HG03432 (cell line): ENCODE measurements around the gene OGFOD3.
A peak's percentile ranks its signal among the peaks of the same experiment; 100 is the strongest.

Experiments used
- ATAC-seq: cut with Tn5 transposase; IDR thresholded peaks from one replicate; pipeline ENCODE4 v1.9.1; 2021; ENCODE audit warnings: mild to moderate bottlenecking, moderate library complexity; ENCODE audit not compliant: unreplicated experiment

Gene OGFOD3

DNA sequence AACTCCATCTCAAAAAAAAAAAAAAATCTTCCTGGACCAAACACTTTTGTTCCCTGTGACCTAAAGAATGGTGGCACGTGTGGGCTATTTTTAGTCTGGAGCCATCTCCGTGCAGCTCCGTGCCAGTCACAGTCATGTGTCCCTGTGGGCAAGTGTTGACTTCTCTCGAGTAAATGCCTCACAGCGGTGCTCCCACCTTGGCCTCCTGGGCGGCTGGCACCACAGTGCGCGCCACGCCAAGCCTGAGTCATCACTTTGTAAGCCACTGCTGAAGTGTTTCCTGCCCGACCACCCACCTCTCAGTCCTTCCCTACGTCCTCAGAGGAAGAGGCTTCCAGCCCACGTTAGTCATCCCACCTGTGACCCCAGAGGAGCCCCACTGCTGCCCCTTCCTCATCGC, 11.1 kb downstream of the OGFOD3 start:
- no peak for ATAC-seq

DNA sequence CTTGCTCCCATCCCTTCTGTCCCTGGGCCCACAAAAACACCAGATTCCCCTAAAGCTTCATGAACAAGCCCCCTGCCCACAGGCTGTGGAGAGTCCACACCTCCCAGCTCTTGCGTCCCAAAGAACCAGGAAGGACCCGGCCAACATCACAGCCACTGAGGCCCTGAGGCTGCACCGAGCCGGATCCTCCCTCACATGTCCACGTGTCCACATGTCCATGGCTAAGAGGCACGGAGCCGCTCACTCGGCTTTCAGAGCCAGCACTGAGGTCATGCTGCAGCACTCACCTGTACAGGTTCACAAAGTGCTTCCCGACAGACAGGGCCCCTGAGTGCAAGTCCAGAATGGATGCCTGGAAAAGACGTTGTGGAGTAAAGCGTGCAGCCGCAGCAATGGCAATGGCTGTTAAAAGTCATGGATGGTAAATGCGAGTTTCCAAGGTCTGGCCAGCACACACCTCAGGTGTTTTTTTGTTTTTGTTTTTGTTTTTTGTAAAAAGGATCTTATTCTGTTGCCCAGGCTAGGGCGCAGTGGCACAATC, 12.2 kb downstream of the OGFOD3 start:
- no peak for ATAC-seq

DNA sequence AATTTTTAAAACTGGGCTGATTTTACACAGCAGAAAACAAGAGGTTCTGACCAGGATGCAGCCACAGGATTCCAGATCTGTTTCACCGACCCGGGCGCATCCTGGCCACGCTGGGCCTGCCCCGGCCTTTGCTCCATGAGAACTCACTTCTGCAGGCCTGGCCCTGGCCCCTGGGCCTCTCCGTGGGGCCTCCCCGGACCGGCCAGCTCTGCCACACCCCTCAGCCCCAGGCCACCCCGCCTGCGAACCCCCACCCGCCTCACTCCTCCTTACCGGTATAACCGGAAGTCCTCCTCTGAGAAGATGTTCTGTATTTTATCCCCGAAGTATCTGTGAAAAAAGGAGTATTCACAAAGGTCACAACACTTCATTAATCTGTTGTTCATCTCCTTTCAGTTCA, 13.3 kb downstream of the OGFOD3 start:
- no peak for ATAC-seq

DNA sequence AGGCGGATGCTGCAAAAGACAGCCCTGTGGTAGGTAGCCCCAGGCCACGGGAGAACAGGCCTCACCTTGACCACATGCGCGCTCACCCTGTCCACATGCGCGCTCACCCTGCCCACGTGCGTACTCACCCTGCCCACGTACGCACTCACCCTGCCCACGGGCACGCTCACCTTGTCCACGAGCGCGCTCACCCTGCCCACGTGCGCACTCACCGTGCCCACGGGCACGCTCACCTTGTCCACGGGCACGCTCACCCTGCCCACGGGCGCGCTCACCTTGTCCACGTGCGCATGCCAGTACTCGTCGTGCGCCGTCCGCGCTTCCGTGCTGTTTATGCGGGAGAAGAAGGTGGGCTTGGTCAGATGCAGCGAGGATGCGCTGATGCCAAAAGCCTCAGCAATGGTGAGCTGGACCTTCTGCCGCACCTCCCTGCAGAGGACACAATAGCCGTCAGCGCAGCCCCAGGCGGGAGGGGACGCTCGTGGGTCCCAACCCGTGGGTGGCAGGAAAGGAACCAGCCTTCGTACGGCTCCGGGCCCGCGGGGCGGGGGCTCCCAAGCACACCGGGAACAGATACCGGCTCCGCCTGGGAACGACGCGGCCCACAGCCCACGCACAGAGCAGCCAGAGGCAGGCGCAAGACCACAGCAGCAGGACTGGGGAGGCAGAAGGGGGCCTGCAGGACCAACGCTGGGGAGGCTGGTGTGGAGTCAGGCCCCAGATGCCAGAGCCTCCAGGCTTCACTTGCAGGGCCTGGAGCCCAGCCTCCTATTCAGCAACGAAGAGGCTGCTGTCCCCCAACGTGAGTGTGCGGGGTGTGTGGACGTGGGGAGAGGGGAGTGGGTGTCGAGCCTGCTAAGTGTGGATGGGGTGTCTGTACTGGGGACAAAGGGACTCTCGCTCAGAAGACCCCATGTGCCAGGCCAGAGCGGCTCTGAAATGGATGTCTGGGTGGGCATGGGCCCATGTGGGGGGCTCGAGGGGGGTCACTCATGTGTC, 14.4 kb downstream of the OGFOD3 start:
- no peak for ATAC-seq

DNA sequence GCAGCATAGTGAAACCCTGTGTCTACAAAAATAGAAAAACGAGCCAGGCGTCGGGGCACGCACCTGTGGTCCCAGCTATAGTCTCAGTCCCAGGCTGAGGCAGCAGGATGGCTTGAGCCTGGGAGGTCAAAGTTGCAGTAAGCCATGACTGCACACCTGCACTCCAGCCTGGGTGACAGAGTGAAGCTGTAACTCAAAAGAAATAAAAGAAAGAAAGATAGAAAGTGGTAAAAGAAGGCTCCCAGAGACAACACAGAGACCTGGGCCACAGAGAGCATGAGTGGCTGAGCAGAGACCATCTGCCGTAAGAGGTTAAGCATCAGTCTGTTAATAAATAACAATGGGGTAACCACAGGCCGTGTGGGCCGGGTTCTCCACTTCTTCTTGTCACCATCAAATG, 15.5 kb downstream of the OGFOD3 start:
- peak; percentile 66 for ATAC-seq

DNA sequence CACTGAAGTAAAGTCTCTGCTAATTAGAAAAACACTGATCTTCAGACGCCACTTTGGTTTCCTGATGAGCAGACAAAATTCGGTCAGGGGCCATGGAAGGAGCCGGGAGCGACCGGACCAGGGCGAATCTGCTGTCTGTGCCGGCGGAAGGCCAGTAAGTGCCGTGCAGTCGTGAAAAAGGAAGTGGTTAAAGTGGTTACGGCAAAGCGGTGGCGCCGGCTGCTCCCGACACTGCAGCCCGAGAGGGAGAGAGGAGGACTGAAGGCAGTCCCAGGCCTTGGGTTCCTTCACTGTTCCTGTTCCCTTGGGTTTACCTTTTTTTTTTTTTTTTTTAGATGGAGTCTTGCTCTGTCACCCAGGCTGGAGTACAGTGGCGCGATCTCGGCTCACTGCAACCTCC, 17.6 kb downstream of the OGFOD3 start:
- no peak for ATAC-seq

DNA sequence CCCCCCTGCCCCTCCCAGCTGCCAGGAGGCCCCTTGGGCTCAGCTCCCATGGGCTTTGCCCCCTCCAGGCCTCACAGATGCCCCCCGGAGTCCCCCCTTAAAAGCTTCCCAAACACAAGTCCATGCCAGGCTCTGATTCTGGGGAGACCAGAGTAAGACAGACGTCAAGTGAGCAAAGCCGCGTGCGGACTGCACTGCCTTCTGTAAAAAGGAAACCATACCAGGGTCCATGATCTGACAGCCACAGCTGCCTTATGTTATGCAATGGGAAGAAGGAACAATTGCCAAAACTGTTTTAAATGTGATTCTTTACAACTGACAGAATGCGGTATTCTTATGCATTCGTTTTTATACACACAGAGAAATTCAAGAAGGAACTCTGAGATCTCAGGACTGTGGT, 18.2 kb downstream of the OGFOD3 start:
- no peak for ATAC-seq

DNA sequence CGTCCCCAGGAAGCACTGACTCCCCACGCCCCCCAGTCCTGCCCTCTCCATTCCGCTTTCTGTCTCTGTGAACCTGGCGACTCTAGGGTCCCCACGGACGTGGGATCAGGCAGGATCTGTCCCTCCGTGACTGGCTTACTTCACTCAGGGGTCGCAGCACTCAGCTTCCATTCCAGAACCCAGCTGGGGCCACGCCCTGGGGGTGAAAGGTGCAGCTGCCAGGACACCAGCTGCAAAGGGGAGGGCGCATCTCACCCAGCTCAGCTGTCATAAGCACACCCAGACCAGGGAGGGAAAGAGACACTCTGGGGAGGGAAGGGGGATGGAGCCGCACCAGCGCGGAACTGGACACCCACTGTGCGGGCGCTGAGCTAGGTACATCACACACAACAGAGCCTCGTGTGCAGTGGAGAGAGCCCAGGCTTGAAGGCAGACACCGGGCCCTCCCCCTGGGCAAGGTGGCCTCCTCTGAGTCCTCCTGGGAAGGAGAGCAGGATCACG, 18.7 kb downstream of the OGFOD3 start:
- no peak for ATAC-seq

DNA sequence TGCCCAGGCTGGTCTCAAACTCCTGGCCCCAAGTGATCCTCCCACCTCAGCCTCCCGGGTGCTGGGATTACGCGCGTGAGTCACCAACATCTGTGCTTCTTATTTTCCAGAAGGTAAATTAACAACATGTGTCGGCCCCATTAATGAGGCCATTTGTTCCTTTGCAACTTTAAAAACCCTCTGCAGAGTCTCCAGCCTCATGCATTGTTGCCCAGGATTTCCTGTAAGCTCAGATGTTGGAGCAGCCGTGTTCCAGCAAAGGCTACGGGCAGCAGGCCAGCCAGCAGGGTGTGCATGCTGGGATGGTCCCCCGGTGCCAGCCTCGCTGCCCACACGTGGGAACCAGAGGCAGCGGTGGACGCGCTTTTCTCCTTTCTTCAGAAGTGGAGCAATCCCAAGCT, 19.3 kb downstream of the OGFOD3 start:
- no peak for ATAC-seq

DNA sequence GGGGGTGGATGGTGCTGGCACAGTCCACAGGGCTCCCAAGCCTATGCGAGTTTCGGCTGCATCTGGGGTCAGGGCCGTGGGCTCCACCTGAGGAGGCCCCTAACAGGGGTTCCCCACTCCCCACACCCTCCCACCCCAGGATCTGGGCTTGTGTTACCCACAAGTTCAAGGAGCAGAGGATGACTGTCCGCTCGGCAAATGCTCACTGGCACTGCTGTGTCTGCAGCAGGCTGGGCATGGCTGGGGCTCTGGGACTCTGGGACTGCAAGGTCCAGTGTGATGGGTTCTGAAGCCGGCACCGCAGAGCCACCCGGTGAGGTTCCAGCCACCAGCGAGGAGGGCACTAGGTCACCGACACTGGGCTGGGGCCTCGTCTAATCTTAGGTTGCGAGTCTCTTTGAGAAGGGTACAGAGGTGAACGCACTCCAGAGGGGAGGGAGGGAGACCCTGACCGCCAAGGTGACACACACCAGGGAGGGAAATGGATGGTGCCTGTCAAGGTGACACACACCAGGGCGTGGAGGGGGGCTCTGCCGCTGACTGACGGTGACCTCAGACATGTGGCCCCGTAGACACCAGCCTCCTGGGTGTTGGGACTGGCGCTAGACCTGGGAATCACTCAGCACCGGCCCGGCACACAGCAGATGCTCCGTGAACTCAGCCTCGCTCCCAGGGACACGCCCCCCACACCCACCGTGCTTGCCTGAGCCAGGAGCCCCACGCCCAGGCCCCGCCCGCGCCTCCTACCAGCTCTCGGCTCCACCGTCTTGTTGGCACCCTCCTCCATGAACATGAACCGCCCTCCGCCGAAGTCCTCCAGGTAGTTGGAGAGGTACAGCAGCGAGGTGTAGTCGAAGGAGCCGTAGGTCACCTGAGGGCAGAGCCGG, 20.7 kb downstream of the OGFOD3 start:
- no peak for ATAC-seq

DNA sequence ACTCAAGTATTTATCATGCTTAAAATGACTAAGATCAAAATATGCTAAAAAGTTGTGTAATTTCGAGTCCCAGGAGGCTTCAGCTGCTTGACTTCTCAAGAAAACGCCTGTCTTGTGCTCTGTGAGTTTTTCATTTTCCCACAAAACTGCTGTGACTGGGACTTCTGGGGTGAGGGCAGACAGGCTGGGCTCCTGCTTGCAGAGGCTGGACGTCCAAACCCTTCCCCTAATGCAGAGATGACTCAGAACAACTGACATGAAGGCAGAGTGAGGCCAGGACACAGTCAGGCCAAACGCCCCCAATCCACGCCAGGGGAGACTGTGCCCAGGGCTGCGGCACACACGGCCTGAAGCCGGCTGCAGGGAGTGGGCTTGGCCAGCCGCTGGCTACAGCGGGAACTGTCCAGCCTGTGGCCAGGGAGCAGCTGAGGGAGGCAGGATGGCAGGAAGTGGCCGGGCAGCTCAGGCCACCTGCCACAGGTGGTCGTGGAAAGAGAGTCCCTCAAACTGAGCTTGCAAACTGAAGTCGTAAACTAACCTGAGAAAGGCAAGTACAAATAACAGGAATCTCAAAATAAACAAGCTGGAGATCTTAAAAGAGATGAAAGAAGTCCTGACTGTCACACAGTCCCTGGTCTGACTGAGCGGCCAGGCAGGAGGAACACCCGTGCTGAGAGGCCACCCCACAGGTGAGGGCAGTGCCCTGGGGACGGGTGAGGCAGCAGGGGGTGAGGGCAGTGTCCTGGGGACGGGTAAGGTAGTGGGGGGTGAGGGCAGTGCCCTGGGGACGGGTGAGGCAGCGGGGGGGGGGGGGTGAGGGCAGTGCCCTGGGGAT, 21.6 kb downstream of the OGFOD3 start:
- ATAC-seq, result no peak

DNA sequence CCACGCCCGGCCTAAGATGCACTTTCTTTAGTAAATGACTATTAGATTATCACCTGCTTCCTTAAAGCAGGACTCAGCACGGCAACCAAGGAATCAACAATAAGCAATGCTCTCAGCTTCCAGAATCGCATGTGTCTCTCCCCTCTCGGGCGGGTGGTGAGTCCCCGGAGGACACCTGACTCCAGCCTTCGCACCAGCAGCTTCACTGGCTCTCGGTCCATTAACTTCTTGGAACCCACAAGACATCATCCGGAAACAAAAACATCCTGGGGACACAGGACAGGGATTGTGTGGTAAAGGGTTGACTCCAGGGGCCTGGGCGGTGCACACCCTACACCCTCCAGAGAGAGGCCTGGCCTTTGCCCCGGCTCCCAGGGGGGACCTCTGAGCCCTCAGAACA, 24.1 kb downstream of the OGFOD3 start:
- no peak for ATAC-seq

DNA sequence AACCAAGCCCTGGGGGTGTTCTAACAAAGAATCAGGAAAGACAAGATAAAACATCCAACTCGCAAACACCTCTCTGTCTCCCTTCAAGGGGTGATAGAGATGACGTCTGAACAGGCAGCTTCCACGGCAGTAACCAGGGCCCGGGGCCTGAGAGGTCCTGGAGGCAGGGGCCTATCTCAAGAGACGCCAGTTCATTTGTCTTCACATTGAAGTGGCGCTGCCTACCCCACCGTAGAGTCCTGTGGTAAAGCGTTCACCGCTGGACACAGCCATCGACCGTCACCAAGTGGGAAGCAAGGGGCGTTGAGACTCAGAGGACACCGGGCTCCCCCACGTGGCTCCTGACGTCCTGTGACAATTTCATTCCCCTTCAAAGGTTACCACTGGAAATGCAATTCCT, 25.4 kb downstream of the OGFOD3 start:
- no peak for ATAC-seq

DNA sequence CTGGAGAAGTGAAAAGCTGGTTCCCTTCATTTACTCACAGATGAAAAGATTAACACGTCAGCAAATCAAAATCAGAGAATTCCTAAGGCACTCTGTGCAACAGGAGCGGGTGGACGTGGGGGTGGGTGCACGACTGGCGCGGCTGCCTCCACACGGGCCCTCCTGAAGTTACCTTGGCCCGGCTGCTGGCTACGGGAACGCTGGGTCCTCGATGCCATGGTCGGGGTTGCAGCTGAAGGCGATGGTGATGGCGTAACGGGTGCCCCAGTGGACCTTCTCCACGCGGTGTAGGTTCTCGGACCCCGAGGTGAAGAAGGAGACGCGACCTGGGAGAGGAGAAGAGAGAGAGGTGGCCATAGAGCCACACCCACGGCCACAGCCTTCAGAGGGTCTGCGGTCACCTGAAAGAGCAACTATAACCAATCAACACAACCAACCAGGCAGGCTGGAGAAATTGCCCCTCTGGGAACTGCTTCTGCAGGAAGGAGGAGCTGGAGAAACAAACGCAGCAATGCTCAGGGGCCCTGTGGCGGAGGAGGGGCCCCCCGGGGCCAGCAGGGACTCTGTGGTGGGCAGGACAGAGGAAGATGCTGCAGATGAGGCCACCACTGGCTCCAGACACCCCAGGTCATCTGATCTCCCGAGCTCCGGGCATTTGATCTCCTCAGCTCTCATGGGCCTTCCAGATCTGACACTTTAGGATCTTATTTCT, 26.0 kb downstream of the OGFOD3 start:
- no peak for ATAC-seq

DNA sequence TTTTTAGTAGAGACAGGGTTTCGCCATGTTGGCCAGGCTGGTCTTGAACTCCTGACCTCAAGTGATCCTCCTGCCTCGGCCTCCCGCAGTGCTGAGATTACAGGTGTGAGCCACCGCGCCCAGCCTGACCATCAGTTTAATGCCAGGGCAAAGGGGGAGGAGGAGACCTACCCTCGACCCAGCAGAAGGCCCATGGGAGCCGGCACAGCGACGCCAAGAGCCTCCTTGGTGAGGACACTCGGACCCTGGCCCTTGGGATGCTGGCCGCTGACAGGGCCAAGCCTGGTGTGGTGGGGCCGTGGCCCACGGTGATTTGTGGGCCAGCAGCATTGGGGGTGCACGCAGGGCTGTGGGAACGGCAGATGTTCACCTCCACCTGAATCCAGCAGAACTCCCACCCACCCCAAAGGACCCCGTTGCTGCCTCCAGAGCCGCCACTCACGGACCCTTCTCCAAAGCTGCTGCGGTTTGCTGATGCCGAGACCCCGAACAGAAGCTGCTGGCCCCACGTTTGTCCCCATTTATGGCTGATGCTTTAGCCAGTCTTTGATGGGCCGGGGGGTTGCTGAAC, 26.8 kb downstream of the OGFOD3 start:
- ATAC-seq, result no peak

DNA sequence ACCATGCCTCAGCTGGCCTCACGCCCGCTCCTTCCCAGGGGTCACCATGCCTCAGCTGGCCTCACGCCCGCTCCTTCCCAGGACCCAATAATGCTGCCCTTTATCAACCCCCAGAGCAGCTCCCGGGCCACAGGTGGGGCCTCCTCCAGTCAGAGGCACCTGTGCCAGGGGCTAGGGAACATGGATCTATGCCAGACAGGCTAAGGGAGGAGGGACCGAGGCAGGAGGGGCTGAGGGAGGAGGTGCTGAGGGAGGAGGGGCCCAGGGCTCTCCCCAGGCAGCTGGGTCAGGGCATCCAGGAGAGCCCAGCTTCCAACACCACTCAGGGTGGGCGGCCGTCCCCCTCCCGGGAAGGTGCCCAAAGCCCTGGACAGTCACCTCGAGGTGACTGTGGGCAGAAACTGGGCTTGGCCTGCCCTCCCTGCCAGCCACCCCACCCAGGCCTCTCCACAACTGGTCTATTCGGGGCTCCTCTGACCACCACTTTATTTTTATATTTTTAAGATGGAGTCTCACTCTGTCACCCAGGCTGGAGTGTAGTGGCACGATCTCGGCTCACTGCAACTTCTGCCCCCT, 27.4 kb downstream of the OGFOD3 start:
- ATAC-seq, result no peak

DNA sequence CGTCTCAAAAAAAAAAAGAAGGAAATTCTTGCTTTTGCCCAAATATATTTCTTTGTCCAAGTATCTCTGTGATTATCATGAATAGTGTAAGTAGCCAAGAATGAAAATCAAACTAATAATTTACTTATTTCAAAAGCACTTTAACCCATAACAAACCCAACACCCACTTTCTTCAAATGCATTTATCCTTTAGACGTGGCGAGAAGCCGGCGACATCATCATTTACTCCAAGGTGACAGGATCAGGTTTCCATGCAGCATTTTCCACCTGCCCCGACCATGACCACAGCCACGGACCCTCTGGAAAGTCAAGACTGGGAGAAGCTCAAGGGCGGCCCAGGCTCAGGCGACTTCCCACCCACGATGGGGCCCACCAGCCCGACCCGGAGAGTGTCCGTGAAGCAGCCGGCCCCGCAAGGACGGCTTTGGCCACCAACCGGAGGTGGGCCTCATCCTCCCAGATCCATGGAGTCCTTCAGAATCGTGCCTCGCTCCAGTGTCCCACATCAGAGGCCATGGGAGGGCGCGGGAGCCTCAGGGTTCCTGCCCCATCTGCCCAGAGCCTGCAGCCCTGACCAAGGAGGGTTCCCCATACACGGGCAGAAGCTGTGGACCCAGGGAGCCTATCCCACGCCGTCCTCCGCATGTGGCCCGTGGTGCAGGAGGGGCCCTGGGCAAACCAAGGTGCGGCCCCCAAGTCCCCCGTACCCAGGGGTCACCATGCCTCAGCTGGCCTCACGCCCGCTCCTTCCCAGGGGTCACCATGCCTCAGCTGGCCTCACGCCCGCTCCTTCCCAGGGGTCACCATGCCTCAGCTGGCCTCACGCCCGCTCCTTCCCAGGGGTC, 28.1 kb downstream of the OGFOD3 start:
- ATAC-seq, result no peak

DNA sequence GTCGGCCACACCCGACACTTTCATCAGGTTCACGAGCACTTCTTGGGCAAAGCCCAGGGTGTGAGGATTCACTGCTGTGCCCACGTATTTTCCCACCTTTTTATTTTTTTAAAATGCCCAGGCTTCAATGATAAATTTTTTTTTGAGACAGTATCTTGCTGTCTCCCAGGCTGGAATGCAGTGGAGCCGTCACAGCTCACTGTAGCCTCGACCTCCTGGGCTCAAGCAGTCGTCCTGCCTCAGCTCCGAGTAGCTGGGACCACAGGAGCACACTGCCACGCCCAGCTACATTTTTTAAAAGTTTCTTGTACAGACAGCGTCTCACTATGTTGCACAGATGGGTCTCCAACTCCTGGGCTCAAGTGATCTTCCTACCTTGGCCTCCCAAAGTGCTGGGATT, 29.0 kb downstream of the OGFOD3 start:
- ATAC-seq, result no peak
